GM12878 (cell line): ENCODE results near the gene GNPNAT1. TPM values are rescaled to one million over a fixed set of nuclear protein-coding genes. Genes with fewer than 3 reads are reported as not detected.
A peak's percentile ranks its signal among the peaks of the same experiment; 100 is the strongest.

Experiments
- ATAC-seq: fragments of 200-7000 bp; cut with Tn5 transposase; 3 replicates; pipeline ENCODE4 v1.9.1; 2020; ENCODE audit warnings: mild to moderate bottlenecking, moderate library complexity
- BruUV-seq: library from RNA; stranded (reverse); fragments of 400-500 nt; replicated peaks from 2 replicates; lab custom pipeline; 2021; lab: Mats Ljungman, UMichigan
- CTCF ChIA-PET: fragments of 300-600 bp; sonication (Branson Sonifier 250); formaldehyde crosslinking; extraction: SDS; loops from one replicate; lab custom pipeline; 2021; ENCODE audit warnings: inconsistent platforms; lab: Yijun Ruan, JAX
- POLR2A ChIA-PET: fragments of 350-600 bp; formaldehyde crosslinking; extraction: SDS; loops from one replicate; lab custom pipeline; 2021; ENCODE audit warnings: inconsistent platforms; lab: Charles Lee
- RAD21 ChIA-PET: fragments of 300-600 bp; sonication (Branson Sonifier 250); formaldehyde crosslinking; loops from one replicate; lab custom pipeline; 2023; ENCODE audit warnings: antibody characterized with exemption; ENCODE audit not compliant: unreplicated experiment; lab: Charles Lee
- SMC1A ChIA-PET: fragments of 300-600 bp; sonication (Branson Sonifier 250); formaldehyde crosslinking; loops from one replicate; lab custom pipeline; 2023; ENCODE audit not compliant: unreplicated experiment, uncharacterized antibody; lab: Charles Lee
- DNase-seq: peaks from one replicate; pipeline ENCODE4 v3.0.0-alpha.2; 2011; ENCODE audit warnings: low read depth, low spot score
- FAIRE-seq: peaks from 3 replicates; lab custom pipeline; 2011; peaks lifted over from hg19 to GRCh38; lab: Jason Lieb, UNC
- H2AFZ ChIP-seq: 2 replicates; pipeline ENCODE4 v1.6.0; 2011; ENCODE audit warnings: low read depth, low read length, control low read depth; ENCODE audit not compliant: control insufficient read depth
- H3K27ac ChIP-seq: 2 replicates; pipeline ENCODE4 v1.5.1; 2011; ENCODE audit warnings: control low read depth; ENCODE audit not compliant: control insufficient read depth, insufficient read depth
- H3K27me3 ChIP-seq, 2 experiments: replicated peaks in 1 of 2; 2 replicates each; pipeline versions ENCODE4 v1.6.0 to v1.6.1; 2011; ENCODE audit warnings: low read length in 1 of 2; ENCODE audit not compliant: control insufficient read depth in 2 of 2, insufficient read depth in 2 of 2
- H3K36me3 ChIP-seq, 2 experiments: 2 replicates each; pipeline ENCODE4 v1.5.1; 2011; ENCODE audit warnings: low read length in 1 of 2; ENCODE audit not compliant: control insufficient read depth in 2 of 2, insufficient read depth in 2 of 2
- H3K4me1 ChIP-seq: 2 replicates; pipeline ENCODE4 v1.6.1; 2011; ENCODE audit warnings: mild to moderate bottlenecking, low read length, moderate library complexity, mixed read lengths; ENCODE audit not compliant: control insufficient read depth, insufficient read depth
- H3K4me2 ChIP-seq: 2 replicates; pipeline ENCODE4 v1.6.0; 2011; ENCODE audit warnings: control low read depth; ENCODE audit not compliant: control insufficient read depth, insufficient read depth
- H3K4me3 ChIP-seq: fragments of 200-600 bp; sonication (generic); 2 replicates; pipeline ENCODE4 v1.5.1; 2016
- H3K79me2 ChIP-seq: 2 replicates; pipeline ENCODE4 v1.6.0; 2011; ENCODE audit warnings: low read length; ENCODE audit not compliant: control insufficient read depth, insufficient read depth
- H3K9ac ChIP-seq: 2 replicates; pipeline ENCODE4 v1.8.0; 2011; ENCODE audit warnings: low read length, control low read depth, mixed read lengths; ENCODE audit not compliant: control insufficient read depth, insufficient read depth
- H3K9me3 ChIP-seq: replicated peaks from 3 replicates; pipeline ENCODE4 v1.5.1; 2011; ENCODE audit warnings: mild to moderate bottlenecking, low read length; ENCODE audit not compliant: control insufficient read depth, insufficient read depth
- H4K20me1 ChIP-seq: 2 replicates; pipeline ENCODE4 v1.6.0; 2011; ENCODE audit not compliant: control insufficient read depth, insufficient read depth
- ATF7 ChIP-seq: fragments of 450-650 bp; IDR thresholded peaks from 2 replicates; pipeline ENCODE4 v1.6.1; 2016; ENCODE audit warnings: low read depth, mild to moderate bottlenecking
- CEBPB ChIP-seq, 2 experiments: fragments of 150-350 bp in 1 of 2; IDR thresholded peaks; 2 replicates each; pipeline ENCODE4 v1.6.1; 2012 to 2014; ENCODE audit warnings: low read depth in 2 of 2, low read length in 2 of 2, borderline replicate concordance in 1 of 2, inconsistent platforms in 1 of 2
- ETV6 ChIP-seq, 2 experiments: fragments of 450-650 bp in 1 of 2; IDR thresholded peaks in 1 of 2; conservative IDR thresholded peaks in 1 of 2; 2 replicates each; pipeline ENCODE4 v1.6.1; 2014; ENCODE audit warnings: antibody characterized with exemption in 1 of 2, borderline replicate concordance in 1 of 2, low read depth in 1 of 2, mild to moderate bottlenecking in 1 of 2, moderate library complexity in 1 of 2
- FOXK2 ChIP-seq: fragments of 450-650 bp; IDR thresholded peaks from 2 replicates; pipeline ENCODE4 v1.6.1; 2017; ENCODE audit warnings: mild to moderate bottlenecking, moderate library complexity
- GATAD2B ChIP-seq: fragments of 450-650 bp; conservative IDR thresholded peaks from 2 replicates; pipeline ENCODE4 v1.6.1; 2017; ENCODE audit warnings: low read depth, mild to moderate bottlenecking, moderate library complexity
- IKZF2 ChIP-seq, 2 experiments: fragments of 450-650 bp; IDR thresholded peaks; 2 replicates each; pipeline ENCODE4 v1.6.1; 2017; ENCODE audit warnings: mild to moderate bottlenecking in 2 of 2, moderate library complexity in 2 of 2
- POLR2A ChIP-seq: IDR thresholded peaks from 2 replicates; pipeline ENCODE4 v1.6.1; 2011; ENCODE audit warnings: low read depth, mild to moderate bottlenecking, low read length
- SPI1 ChIP-seq: IDR thresholded peaks from 2 replicates; pipeline ENCODE4 v1.6.1; 2011; ENCODE audit warnings: low read depth, mild to moderate bottlenecking, low read length, moderate library complexity, borderline replicate concordance; ENCODE audit not compliant: insufficient read depth
- TCF7 ChIP-seq: IDR thresholded peaks from 2 replicates; pipeline ENCODE4 v1.6.1; 2014; ENCODE audit warnings: antibody characterized with exemption, borderline replicate concordance
- WGBS: methylation state at CpG from one replicate; pipeline ENCODE4 v1.1.6; 2016; ENCODE audit warnings: low lambda C conversion rate; ENCODE audit not compliant: insufficient replicate concordance, insufficient coverage; ENCODE audit errors: missing lambda C conversion rate; 5-methylcytosine and 5-hydroxymethylcytosine counted together
- in situ Hi-C: fragments of 300-500 bp; cut with MboI; formaldehyde crosslinking; loops from 9 replicates; pipeline ENCODE4 v1.14.3; 2018; ENCODE audit warnings: mixed read lengths
- intact Hi-C: fragments of 100-400 bp; cut with micrococcal nuclease; formaldehyde crosslinking; loops from one replicate; pipeline ENCODE4 v1.14.2; 2022; ENCODE audit not compliant: unreplicated experiment
- polyA plus RNA-seq, 11 experiments: library from polyadenylated mRNA; depleted of rRNA in 4 of 11; unstranded in 6 of 11; stranded (reverse) in 5 of 11; fragments of >200 nt; fragmentation: Nextera tagmentation in 4 of 11; fragmentation: Illumina TruSeq in 1 of 11; extraction: Ambion mirVana in 4 of 11; extraction: Trizol in 1 of 11; gene quantifications; 1 replicate in 1 of 11; 2 replicates in 10 of 11; pipeline versions ENCODE4 v1.2.1 to v1.2.3, GENCODE V29; 2011 to 2016; ENCODE audit warnings: inconsistent platforms in 2 of 11, missing spikeins in 2 of 11, low read depth in 1 of 11
- total RNA-seq, 4 experiments: library from RNA; depleted of rRNA in 3 of 4; stranded (reverse); fragments of >200 nt in 3 of 4; fragmentation: Illumina TruSeq in 1 of 4; extraction: Trizol in 1 of 4; gene quantifications; 2 replicates each; pipeline versions ENCODE4 v1.2.1 to v1.2.3, GENCODE V29; 2013 to 2021
- TF ChIP-seq, protein P1 (sequence below): IDR thresholded peaks from 2 replicates; pipeline ENCODE4 v1.6.1; 2011; ENCODE audit warnings: low read depth, mild to moderate bottlenecking, low read length, moderate library complexity, borderline replicate concordance; ENCODE audit errors: extremely low read depth
- TF ChIP-seq, protein P2 (sequence below): IDR thresholded peaks from 2 replicates; pipeline ENCODE4 v1.6.1; 2012; ENCODE audit warnings: low read length, inconsistent platforms
- TF ChIP-seq, protein P3 (sequence below), 3 experiments: IDR thresholded peaks in 2 of 3; conservative IDR thresholded peaks in 1 of 3; 2 replicates each; pipeline ENCODE4 v1.5.1; 2011; ENCODE audit warnings: low read depth in 3 of 3, low read length in 3 of 3, mild to moderate bottlenecking in 3 of 3, control low read depth in 2 of 3, moderate library complexity in 2 of 3, inconsistent platforms in 1 of 3, mixed read lengths in 1 of 3; ENCODE audit not compliant: control insufficient read depth in 2 of 3, insufficient read depth in 1 of 3; ENCODE audit errors: extremely low read depth in 1 of 3
- TF ChIP-seq, protein P4 (sequence below): fragments of 450-650 bp; formaldehyde crosslinking; IDR thresholded peaks from 2 replicates; pipeline ENCODE4 v1.4.0; 2020; ENCODE audit warnings: mild to moderate bottlenecking, moderate library complexity

GNPNAT1 gene
- total and polyA plus RNA-seq, 10 of the 15 experiments (the other 5 are each of a cell fraction or from before 2014, with no cell fraction given): 18.9 to 52.6 (median 28.2) TPM

DNA sequence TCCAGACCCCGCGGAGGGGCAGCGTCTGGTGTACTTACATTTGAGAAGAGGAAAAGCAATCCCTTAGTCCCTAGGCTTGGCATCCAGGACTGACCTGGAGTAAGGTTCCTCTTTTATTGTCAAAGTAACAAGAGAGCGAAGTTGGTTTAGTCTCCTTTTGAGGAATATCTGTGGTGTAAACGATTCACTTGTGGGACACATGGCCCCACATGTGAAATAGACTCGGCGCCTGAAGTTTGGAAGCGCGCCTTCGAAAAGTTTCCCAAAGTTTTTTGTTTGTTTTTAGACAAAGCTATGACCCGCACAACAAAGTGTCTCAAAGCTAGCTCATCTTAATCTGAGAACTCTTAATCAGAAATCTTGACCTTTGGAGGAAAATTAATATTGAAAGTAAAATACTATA lies 60.7 kb downstream of the GNPNAT1 start:
- Histone ChIP-seq H3K4me2 (peak overlapping the region; percentile 77), H2AFZ (peak overlapping the region; percentile 90), H3K4me3 (peak overlapping the region; percentile 75), H3K79me2 (peaks cover 19% of the 10 kb centered on the region), H3K4me1 (no peaks in the 10 kb centered on the region), H3K36me3 (no peaks in the 10 kb centered on the region; a peak in 2 of 4 replicates), H3K9me3 (no peaks in the 10 kb centered on the region; the same call in 2 of the 3 replicates), H3K27me3 (no peaks in the 10 kb centered on the region), H3K27ac (peak overlapping the region; percentile 71), H4K20me1 (no peaks in the 10 kb centered on the region), H3K9ac (peak overlapping the region; percentile 94)
- no peak for DNase-seq
- BruUV-seq: no TSS peak
- ChIA-PET CTCF (no interaction called here), POLR2A (interaction anchor here (0.7 to 3.3 kb wide), 3 partner anchors 11 to 423 kb away, joined by 3 to 30 read pairs (median 4); no protein-coding TSS in a partner anchor), SMC1A (interaction anchor here (0.6 to 2.2 kb wide), 5 partner anchors 8 to 59 kb away, joined by 3 to 7 read pairs (median 3); no protein-coding TSS in a partner anchor), RAD21 (interaction anchor here (1.8 kb wide), 1 partner anchor 11 kb away, joined by 11 read pairs; no protein-coding TSS in a partner anchor)
- in situ Hi-C loops (no loop called here), intact Hi-C loops (no loop called here)
- no peak for ATAC-seq
- no peak for FAIRE-seq
- WGBS: 26% methylated on average over 11 of the region's 11 CpGs
- no peak for TF ChIP-seq SPI1
- TF ChIP-seq ATF7: no peak
- TF ChIP-seq, protein P1, sequence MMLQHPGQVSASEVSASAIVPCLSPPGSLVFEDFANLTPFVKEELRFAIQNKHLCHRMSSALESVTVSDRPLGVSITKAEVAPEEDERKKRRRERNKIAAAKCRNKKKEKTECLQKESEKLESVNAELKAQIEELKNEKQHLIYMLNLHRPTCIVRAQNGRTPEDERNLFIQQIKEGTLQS: no peak
- TF ChIP-seq, protein P2, sequence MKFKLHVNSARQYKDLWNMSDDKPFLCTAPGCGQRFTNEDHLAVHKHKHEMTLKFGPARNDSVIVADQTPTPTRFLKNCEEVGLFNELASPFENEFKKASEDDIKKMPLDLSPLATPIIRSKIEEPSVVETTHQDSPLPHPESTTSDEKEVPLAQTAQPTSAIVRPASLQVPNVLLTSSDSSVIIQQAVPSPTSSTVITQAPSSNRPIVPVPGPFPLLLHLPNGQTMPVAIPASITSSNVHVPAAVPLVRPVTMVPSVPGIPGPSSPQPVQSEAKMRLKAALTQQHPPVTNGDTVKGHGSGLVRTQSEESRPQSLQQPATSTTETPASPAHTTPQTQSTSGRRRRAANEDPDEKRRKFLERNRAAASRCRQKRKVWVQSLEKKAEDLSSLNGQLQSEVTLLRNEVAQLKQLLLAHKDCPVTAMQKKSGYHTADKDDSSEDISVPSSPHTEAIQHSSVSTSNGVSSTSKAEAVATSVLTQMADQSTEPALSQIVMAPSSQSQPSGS: no peak
- TF ChIP-seq, protein P3, sequence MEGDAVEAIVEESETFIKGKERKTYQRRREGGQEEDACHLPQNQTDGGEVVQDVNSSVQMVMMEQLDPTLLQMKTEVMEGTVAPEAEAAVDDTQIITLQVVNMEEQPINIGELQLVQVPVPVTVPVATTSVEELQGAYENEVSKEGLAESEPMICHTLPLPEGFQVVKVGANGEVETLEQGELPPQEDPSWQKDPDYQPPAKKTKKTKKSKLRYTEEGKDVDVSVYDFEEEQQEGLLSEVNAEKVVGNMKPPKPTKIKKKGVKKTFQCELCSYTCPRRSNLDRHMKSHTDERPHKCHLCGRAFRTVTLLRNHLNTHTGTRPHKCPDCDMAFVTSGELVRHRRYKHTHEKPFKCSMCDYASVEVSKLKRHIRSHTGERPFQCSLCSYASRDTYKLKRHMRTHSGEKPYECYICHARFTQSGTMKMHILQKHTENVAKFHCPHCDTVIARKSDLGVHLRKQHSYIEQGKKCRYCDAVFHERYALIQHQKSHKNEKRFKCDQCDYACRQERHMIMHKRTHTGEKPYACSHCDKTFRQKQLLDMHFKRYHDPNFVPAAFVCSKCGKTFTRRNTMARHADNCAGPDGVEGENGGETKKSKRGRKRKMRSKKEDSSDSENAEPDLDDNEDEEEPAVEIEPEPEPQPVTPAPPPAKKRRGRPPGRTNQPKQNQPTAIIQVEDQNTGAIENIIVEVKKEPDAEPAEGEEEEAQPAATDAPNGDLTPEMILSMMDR (IDR thresholded peaks at IDR 0.05 in 2 of 3, conservative IDR thresholded peaks at IDR 0.05 in 1 of 3; ENCODE audit: control insufficient read depth in 2 of 3, extremely low read depth in 1 of 3, insufficient read depth in 1 of 3, low read depth in 3 of 3, low read length in 3 of 3): no peak
- no peak for TF ChIP-seq FOXK2
- no peak for TF ChIP-seq POLR2A
- TF ChIP-seq, protein P4, sequence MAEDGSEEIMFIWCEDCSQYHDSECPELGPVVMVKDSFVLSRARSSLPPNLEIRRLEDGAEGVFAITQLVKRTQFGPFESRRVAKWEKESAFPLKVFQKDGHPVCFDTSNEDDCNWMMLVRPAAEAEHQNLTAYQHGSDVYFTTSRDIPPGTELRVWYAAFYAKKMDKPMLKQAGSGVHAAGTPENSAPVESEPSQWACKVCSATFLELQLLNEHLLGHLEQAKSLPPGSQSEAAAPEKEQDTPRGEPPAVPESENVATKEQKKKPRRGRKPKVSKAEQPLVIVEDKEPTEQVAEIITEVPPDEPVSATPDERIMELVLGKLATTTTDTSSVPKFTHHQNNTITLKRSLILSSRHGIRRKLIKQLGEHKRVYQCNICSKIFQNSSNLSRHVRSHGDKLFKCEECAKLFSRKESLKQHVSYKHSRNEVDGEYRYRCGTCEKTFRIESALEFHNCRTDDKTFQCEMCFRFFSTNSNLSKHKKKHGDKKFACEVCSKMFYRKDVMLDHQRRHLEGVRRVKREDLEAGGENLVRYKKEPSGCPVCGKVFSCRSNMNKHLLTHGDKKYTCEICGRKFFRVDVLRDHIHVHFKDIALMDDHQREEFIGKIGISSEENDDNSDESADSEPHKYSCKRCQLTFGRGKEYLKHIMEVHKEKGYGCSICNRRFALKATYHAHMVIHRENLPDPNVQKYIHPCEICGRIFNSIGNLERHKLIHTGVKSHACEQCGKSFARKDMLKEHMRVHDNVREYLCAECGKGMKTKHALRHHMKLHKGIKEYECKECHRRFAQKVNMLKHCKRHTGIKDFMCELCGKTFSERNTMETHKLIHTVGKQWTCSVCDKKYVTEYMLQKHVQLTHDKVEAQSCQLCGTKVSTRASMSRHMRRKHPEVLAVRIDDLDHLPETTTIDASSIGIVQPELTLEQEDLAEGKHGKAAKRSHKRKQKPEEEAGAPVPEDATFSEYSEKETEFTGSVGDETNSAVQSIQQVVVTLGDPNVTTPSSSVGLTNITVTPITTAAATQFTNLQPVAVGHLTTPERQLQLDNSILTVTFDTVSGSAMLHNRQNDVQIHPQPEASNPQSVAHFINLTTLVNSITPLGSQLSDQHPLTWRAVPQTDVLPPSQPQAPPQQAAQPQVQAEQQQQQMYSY (CRISPR knock-in tag): no peak
- no peak for TF ChIP-seq GATAD2B
- TF ChIP-seq TCF7: no peak
- TF ChIP-seq IKZF2 (IDR thresholded peaks at IDR 0.05): 0 out of 4 replicates have a peak, but pooled peaks of 1 of the 2 experiments have one; percentile 25
- no peak for TF ChIP-seq ETV6 (conservative IDR thresholded peaks at IDR 0.05 in 1 of 2, IDR thresholded peaks at IDR 0.05 in 1 of 2; ENCODE audit: borderline replicate concordance in 1 of 2, low read depth in 1 of 2)
- no peak for TF ChIP-seq CEBPB (IDR thresholded peaks at IDR 0.05; ENCODE audit: borderline replicate concordance in 1 of 2, low read depth in 2 of 2, low read length in 2 of 2)
